Cerebellar nuclear complex (tissue), 1 donor: ENCODE measurements around the gene ARID3B.

Source experiments
- DNase-seq, 2 experiments: peaks; one replicate each; lab custom pipeline; 2025; lab: John Stamatoyannopoulos, UW

Gene ARID3B

GRCh38 chr15:74604983-74605794 lies 64.2 kb downstream of the ARID3B start:
- DNase-seq: no peak

- DNase-seq: no peak
Measured at GRCh38 chr15:74605795-74606150, 64.8 kb downstream of the ARID3B start.

- DNase-seq: no peak
Measured at GRCh38 chr15:74608786-74609185, 67.8 kb downstream of the ARID3B start.

GRCh38 chr15:74609938-74610301 lies 68.9 kb downstream of the ARID3B start:
- no peak for DNase-seq

- DNase-seq: no peak
Measured at GRCh38 chr15:74610302-74610951, 69.4 kb downstream of the ARID3B start.

GRCh38 chr15:74611341-74611740 lies 70.3 kb downstream of the ARID3B start:
- DNase-seq: no peak

GRCh38 chr15:74611834-74612233 lies 70.8 kb downstream of the ARID3B start:
- no peak for DNase-seq

- DNase-seq: no peak
Measured at GRCh38 chr15:74612677-74613076, 71.7 kb downstream of the ARID3B start.

GRCh38 chr15:74613089-74613952 lies 72.3 kb downstream of the ARID3B start:
- no peak for DNase-seq

GRCh38 chr15:74613953-74614743 lies 73.1 kb downstream of the ARID3B start:
- peak; percentile 23 to 40 for DNase-seq

- no peak for DNase-seq
Measured at GRCh38 chr15:74614744-74615507, 73.9 kb downstream of the ARID3B start.

GRCh38 chr15:74615508-74616365 lies 74.7 kb downstream of the ARID3B start, which contains the start of gene CLK3:
CLK3 (plus strand) TSS chr15:74615836; CDS start chr15:74619197, 3,361 bp downstream.
- peak in 1 of 2 experiments; percentile 67 for DNase-seq

- DNase-seq: no peak
Measured at GRCh38 chr15:74616366-74616939, 75.4 kb downstream of the ARID3B start.

- no peak for DNase-seq
Measured at GRCh38 chr15:74616996-74617395, 76.0 kb downstream of the ARID3B start.

GRCh38 chr15:74618841-74619596 lies 78.0 kb downstream of the ARID3B start:
- no peak for DNase-seq

- no peak for DNase-seq
Measured at GRCh38 chr15:74619916-74620635, 79.1 kb downstream of the ARID3B start.

- DNase-seq: peak in 1 of 2 experiments; percentile 24
Measured at GRCh38 chr15:74620636-74621545, 79.9 kb downstream of the ARID3B start.
